ENCODE results near the gene AFAP1L2.

- TF ChIP-seq CTCF (IDR thresholded peaks at IDR 0.05; ENCODE audit: low read depth, low read length, poor library complexity, severe bottlenecking) (no peak), EZH2phosphoT487 (IDR thresholded peaks at IDR 0.05; ENCODE audit: borderline replicate concordance, low read length) (no peak)
Observed at GRCh38 chr10:114278884-114279191, 125.5 kb downstream of the AFAP1L2 start.
